HG02943 (cell line): Measurements from ENCODE around the gene ITPRID1.

ENCODE experiments used
- ATAC-seq: cut with Tn5 transposase; IDR thresholded peaks from one replicate; pipeline ENCODE4 v1.9.1; 2021; ENCODE audit warnings: mild to moderate bottlenecking, low read depth, moderate library complexity; ENCODE audit not compliant: unreplicated experiment

Gene ITPRID1

GRCh38 chr7:31603046-31603445, 89.2 kb downstream of the ITPRID1 start:
- no peak for ATAC-seq

GRCh38 chr7:31613604-31614003, 99.7 kb downstream of the ITPRID1 start:
- ATAC-seq = no peak

GRCh38 chr7:31633467-31633866, 119.6 kb downstream of the ITPRID1 start:
- no peak for ATAC-seq

- ATAC-seq = no peak
These were observed 120.1 kb downstream of the ITPRID1 start for GRCh38 chr7:31633894-31634494.

- ATAC-seq = no peak
These were observed 126.5 kb downstream of the ITPRID1 start for GRCh38 chr7:31640381-31640780.

GRCh38 chr7:31642681-31643115, 128.8 kb downstream of the ITPRID1 start:
- ATAC-seq = no peak

- no peak for ATAC-seq
These were observed 133.1 kb downstream of the ITPRID1 start for GRCh38 chr7:31646942-31647341.

GRCh38 chr7:31647511-31647910, 133.6 kb downstream of the ITPRID1 start:
- ATAC-seq = no peak

GRCh38 chr7:31648288-31648687, 134.4 kb downstream of the ITPRID1 start:
- ATAC-seq = no peak

- ATAC-seq = no peak
These were observed 135.0 kb downstream of the ITPRID1 start for GRCh38 chr7:31648880-31649279.

- no peak for ATAC-seq
These were observed 137.6 kb downstream of the ITPRID1 start for GRCh38 chr7:31651234-31652062.

- no peak for ATAC-seq
These were observed 138.1 kb downstream of the ITPRID1 start for GRCh38 chr7:31652063-31652326.

GRCh38 chr7:31663072-31663471, 149.2 kb downstream of the ITPRID1 start:
- ATAC-seq = no peak

- no peak for ATAC-seq
These were observed 151.0 kb downstream of the ITPRID1 start for GRCh38 chr7:31664890-31665289.

- ATAC-seq = no peak
These were observed 151.7 kb downstream of the ITPRID1 start for GRCh38 chr7:31665546-31665945.

- no peak for ATAC-seq
These were observed 155.6 kb downstream of the ITPRID1 start for GRCh38 chr7:31669461-31669860.

- no peak for ATAC-seq
These were observed 165.8 kb downstream of the ITPRID1 start for GRCh38 chr7:31679574-31680305.

GRCh38 chr7:31683445-31684225, 169.7 kb downstream of the ITPRID1 start:
- no peak for ATAC-seq

- ATAC-seq = no peak
These were observed 173.3 kb downstream of the ITPRID1 start, which contains the start of gene PPP1R17 for GRCh38 chr7:31687024-31687748. TSS of gene PPP1R17 (plus strand) at chr7:31687215. CDS start at chr7:31692442, 5,227 bp downstream.

GRCh38 chr7:31688372-31688771, 174.5 kb downstream of the ITPRID1 start:
- peak; percentile 99 for ATAC-seq
